Tibial artery (tissue), 4 donors: ENCODE measurements around the gene GPR153.

Source experiments
- DNase-seq, 2 donors: peaks; one replicate each; pipeline ENCODE4 v3.0.0-alpha.2; 2019
- H3K27ac ChIP-seq, 2 donors: fragments of 200-600 bp; sonication (generic) in 1 of 2; 1 replicate in 1 of 2; 2 replicates in 1 of 2; pipeline ENCODE4 v1.5.1; 2018 to 2019; ENCODE audit warnings: mild to moderate bottlenecking in 1 of 2
- H3K27me3 ChIP-seq, 2 donors: fragments of 200-600 bp; sonication (generic) in 1 of 2; one replicate each; pipeline versions ENCODE4 v1.5.1 to v1.6.0; 2016 to 2019
- H3K36me3 ChIP-seq, 3 donors: fragments of 200-600 bp; sonication (generic) in 2 of 3; one replicate each; pipeline ENCODE4 v1.5.1; 2016 to 2019; ENCODE audit warnings: mild to moderate bottlenecking in 2 of 3
- H3K4me1 ChIP-seq, 4 donors: fragments of 200-600 bp; sonication (generic) in 2 of 4; 1 replicate in 3 of 4; 2 replicates in 1 of 4; pipeline ENCODE4 v1.5.1; 2016 to 2019
- H3K4me3 ChIP-seq, 2 donors: fragments of 200-600 bp; sonication (generic) in 1 of 2; 1 replicate in 1 of 2; 2 replicates in 1 of 2; pipeline ENCODE4 v1.5.1; 2018 to 2019; ENCODE audit warnings: mild to moderate bottlenecking in 2 of 2
- H3K9me3 ChIP-seq, 3 donors: fragments of 200-600 bp; sonication (generic) in 1 of 3; one replicate each; pipeline ENCODE4 v1.5.1; 2016 to 2019
- intact Hi-C: fragments of 100-400 bp; cut with DNase I; formaldehyde crosslinking; loops from one replicate; pipeline ENCODE4 v1.15.0; 2023; ENCODE audit warnings: low total_unique reads
- TF ChIP-seq, protein P1 (sequence below), 2 experiments: fragments of 200-600 bp in 1 of 2; fragments of 450-650 bp in 1 of 2; IDR thresholded peaks; one replicate each; pipeline ENCODE4 v1.5.1; 2017 to 2019; ENCODE audit warnings: antibody characterized with exemption in 2 of 2, mild to moderate bottlenecking in 1 of 2, moderate library complexity in 1 of 2

Gene GPR153

DNA sequence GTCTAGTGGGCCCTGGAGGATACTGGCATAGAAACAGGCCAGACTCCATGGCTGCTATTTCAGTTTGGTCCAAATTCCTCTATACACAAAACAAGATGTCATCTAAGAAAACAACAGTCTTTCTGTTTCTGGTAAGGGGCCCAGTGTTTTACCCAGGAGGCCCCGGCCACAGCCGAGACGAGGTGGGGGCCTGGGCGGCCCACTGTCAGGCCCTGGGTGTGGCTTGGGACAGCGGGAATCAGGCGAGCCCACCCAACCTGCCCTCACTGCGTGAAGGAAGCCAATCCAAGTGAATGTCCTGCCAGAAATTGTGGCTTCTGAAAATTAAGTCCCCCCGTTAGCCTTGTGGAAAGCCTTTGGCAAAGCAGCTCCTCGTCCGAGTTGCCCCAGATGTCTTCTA lies 31.2 kb upstream of the GPR153 start:
- no peak overlapping the region for H3K4me3 ChIP-seq
- H3K27ac ChIP-seq: no peak overlapping the region
- peaks cover 6 to 23% (median 14%) of the 10 kb centered on the region in 4 donors for H3K4me1 ChIP-seq
- peaks cover 3 to 20% (median 12%) of the 10 kb centered on the region in 3 donors for H3K36me3 ChIP-seq
- DNase-seq: no peak
- no peaks in the 10 kb centered on the region for H3K9me3 ChIP-seq
- H3K27me3 ChIP-seq: no peaks in the 10 kb centered on the region
- TF ChIP-seq, protein P1, sequence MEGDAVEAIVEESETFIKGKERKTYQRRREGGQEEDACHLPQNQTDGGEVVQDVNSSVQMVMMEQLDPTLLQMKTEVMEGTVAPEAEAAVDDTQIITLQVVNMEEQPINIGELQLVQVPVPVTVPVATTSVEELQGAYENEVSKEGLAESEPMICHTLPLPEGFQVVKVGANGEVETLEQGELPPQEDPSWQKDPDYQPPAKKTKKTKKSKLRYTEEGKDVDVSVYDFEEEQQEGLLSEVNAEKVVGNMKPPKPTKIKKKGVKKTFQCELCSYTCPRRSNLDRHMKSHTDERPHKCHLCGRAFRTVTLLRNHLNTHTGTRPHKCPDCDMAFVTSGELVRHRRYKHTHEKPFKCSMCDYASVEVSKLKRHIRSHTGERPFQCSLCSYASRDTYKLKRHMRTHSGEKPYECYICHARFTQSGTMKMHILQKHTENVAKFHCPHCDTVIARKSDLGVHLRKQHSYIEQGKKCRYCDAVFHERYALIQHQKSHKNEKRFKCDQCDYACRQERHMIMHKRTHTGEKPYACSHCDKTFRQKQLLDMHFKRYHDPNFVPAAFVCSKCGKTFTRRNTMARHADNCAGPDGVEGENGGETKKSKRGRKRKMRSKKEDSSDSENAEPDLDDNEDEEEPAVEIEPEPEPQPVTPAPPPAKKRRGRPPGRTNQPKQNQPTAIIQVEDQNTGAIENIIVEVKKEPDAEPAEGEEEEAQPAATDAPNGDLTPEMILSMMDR (IDR thresholded peaks at IDR 0.05): no peak
- intact Hi-C loops: no loop called here

GRCh38 chr1:6288665-6289064 lies 27.8 kb upstream of the GPR153 start:
- H3K27me3 ChIP-seq: no peaks in the 10 kb centered on the region
- no peak for DNase-seq
- no peaks in the 10 kb centered on the region for H3K9me3 ChIP-seq
- peaks cover 6 to 24% (median 14%) of the 10 kb centered on the region in 4 donors for H3K4me1 ChIP-seq
- H3K27ac ChIP-seq: no peak overlapping the region
- intact Hi-C loops: no loop called here
- TF ChIP-seq, protein P1 (IDR thresholded peaks at IDR 0.05): no peak
- H3K36me3 ChIP-seq: peaks cover 1 to 12% (median 3%) of the 10 kb centered on the region in 3 donors
- no peak overlapping the region for H3K4me3 ChIP-seq

DNA sequence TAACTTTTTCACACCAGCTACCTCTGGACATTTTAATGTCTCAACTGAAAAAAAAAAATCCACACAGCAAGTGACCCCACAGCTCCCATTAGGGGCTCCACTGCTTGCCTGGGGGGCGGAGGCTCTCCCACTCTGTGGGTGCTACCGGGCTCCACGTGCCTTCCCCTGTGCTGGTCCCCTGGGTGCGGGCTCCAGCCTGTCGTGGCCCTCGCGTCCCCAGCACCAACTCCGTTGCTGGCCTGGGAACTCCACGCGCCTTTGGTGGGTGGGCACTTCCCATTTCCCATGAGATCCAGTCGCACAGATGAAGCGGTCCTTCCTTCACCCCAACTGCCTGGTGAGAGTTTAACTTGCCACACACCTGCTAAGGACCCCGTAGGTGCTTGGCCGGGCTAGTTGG lies 27.1 kb upstream of the GPR153 start:
- intact Hi-C loops: no loop called here
- TF ChIP-seq, protein P1 (IDR thresholded peaks at IDR 0.05): no peak
- Histone ChIP-seq H3K4me3 (no peak overlapping the region), H3K27me3 (no peaks in the 10 kb centered on the region), H3K9me3 (no peaks in the 10 kb centered on the region), H3K36me3 (peaks cover 0 to 7% (median 0%) of the 10 kb centered on the region in 3 donors), H3K4me1 (peaks cover 6 to 24% (median 14%) of the 10 kb centered on the region in 4 donors), H3K27ac (peak overlapping the region in 1 of 2 donors; percentile 40)
- no peak for DNase-seq

DNA sequence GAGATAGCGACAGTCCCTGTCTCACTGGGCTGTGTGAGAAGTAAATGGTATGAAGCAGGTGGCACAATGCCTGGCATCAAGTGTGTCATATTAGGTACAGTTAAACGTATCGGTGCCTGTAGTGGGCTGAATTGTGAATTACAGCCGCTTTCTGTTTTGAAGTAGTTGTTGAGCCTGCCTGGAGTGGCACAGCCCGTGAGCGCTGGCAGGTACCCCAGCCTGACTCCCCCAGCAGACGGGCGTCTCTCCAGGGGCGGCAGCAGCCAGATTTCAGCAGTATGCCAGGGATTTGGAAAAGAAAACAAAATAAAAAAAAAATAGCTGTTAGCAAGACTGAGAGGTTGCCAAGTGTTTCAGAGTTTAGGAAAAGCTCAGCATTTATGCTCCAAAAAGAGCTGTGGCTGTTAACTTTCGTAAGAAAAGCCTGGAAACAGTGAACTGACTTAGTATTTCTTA lies 26.6 kb upstream of the GPR153 start:
- peak overlapping the region in 1 of 2 donors; percentile 2 for H3K4me3 ChIP-seq
- H3K9me3 ChIP-seq: no peaks in the 10 kb centered on the region
- TF ChIP-seq, protein P1 (IDR thresholded peaks at IDR 0.05): no peak
- H3K27ac ChIP-seq: peak overlapping the region in 1 of 2 donors; percentile 40
- DNase-seq: peak; percentile 61 to 87
- peaks cover 0 to 7% (median 0%) of the 10 kb centered on the region in 3 donors for H3K36me3 ChIP-seq
- intact Hi-C loops: no loop called here
- no peaks in the 10 kb centered on the region for H3K27me3 ChIP-seq
- peaks cover 6 to 24% (median 14%) of the 10 kb centered on the region in 4 donors for H3K4me1 ChIP-seq

DNA sequence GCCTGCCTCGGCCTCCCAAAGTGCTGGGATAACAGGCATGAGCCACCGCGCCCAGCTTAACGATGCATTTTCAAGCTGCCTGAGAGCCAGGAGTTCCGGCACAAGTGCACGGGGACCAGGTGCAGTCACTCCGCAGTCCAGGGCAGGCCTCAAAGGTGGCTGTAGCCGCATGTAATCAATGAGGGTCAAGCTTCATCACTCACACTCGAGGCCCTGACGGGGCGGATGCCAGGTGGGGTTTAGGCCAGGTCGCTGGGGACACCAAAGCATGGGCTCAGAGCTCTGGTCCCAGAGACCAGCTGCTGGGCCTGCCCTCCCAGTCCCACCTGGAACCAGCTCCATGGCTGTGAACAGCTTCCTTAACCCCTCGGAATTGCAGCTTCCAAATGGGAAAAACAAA lies 26.1 kb upstream of the GPR153 start:
- Histone ChIP-seq H3K4me3 (no peak overlapping the region), H3K9me3 (no peaks in the 10 kb centered on the region), H3K36me3 (peaks cover 0 to 5% (median 0%) of the 10 kb centered on the region in 3 donors), H3K27ac (peak overlapping the region in 1 of 2 donors; percentile 40), H3K27me3 (no peaks in the 10 kb centered on the region), H3K4me1 (peaks cover 6 to 24% (median 14%) of the 10 kb centered on the region in 4 donors)
- TF ChIP-seq, protein P1 (IDR thresholded peaks at IDR 0.05): no peak
- intact Hi-C loops: no loop called here
- DNase-seq: no peak

DNA sequence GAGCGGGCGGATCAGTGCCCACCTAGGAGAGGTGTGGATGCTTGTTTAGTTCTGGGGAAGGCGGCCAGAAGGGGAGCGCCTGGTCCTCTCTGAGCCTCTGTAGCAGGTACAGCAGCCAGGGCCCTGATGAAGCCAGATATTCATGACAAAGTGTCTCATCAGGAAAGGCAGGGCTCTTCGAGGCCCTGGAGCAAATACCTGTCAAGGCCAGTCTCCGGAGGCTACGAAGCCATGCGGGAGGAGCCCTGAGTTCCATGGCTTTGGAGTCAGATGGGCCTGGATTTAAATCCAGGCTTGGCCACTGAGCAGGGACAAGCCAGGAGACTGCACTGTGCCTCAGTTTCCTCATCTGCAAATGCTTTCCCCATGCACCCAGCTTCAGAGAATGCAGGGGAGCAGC lies 25.4 kb upstream of the GPR153 start:
- intact Hi-C loops: no loop called here
- no peak for DNase-seq

More for the DNA sequence above, 25.4 kb upstream of the GPR153 start:
- Histone ChIP-seq H3K4me1 (peaks cover 6 to 24% (median 14%) of the 10 kb centered on the region in 4 donors), H3K4me3 (no peak overlapping the region), H3K27me3 (no peaks in the 10 kb centered on the region), H3K36me3 (no peaks in the 10 kb centered on the region), H3K9me3 (no peaks in the 10 kb centered on the region), H3K27ac (no peak overlapping the region)
- TF ChIP-seq, protein P1 (IDR thresholded peaks at IDR 0.05): no peak
